ENCODE data around the gene BCL2L2.
A peak's percentile ranks its signal among the peaks of the same experiment; 100 is the strongest.
"Not testable (repeated sequence)": the region's sequence is repeated elsewhere in the genome, so short reads cannot be mapped to it uniquely, and the experiment has no call there.

Gene BCL2L2, protein sequence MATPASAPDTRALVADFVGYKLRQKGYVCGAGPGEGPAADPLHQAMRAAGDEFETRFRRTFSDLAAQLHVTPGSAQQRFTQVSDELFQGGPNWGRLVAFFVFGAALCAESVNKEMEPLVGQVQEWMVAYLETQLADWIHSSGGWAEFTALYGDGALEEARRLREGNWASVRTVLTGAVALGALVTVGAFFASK

DNA sequence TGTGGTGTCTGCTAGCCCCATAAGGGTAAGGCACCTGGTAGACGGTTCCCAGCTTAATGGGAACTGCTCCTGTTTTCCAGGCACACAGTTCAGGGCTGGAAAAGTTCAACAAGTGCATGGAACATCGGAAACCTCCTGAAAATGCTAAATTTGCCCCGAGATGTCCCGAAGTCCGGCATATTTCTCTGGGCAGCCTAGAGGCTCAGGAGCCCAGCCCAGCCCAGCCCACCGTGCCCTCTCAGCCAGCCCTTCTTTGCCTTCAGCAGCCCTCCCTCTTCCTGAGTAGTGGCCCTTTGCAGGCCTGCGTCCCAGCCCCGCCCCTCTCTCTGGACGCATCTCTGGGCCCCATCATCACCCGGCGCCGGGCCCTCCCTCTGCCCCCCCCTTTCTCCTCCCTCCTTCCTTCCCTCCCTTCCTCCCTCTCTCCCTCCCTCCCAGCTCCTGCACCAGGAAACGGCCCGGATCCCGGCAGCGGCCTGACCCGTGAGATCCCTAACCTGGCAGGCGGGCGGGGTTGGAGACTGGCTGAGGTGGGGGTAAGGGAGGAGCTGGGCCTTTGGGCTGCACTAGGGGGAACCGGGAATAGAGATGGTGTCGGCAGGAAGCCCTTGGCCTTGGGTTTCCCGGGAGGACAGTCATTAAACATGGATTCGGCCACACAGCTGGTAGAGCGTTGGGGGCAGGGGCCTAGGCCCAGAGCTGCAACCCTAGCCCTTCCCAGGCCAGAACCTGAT is at the start of gene BCL2L2:
Gene BCL2L2 (plus strand): TSS at position 422 of the 734 bp plus-strand sequence. CDS start 935 bp downstream, outside the sequence.
- no peaks in the 10 kb centered on the region for H3K9me3 Mint-ChIP-seq
- H3K4me3 Mint-ChIP-seq: peak within 1 kb of the TSS; percentile 80 to 90
- ATAC-seq (replicated peaks): peak; percentile 33 to 36
- no peaks in the 10 kb centered on the region for H3K27me3 Mint-ChIP-seq
- peak; percentile 48 for DNase-seq
- peaks cover 12 to 26% of the 10 kb centered on the region in 2 donors for H3K36me3 Mint-ChIP-seq
- peak within 1 kb of the TSS; percentile 93 for H3K27ac Mint-ChIP-seq
- peaks cover 22 to 44% of the 10 kb centered on the region in 2 donors for H3K4me1 Mint-ChIP-seq

DNA sequence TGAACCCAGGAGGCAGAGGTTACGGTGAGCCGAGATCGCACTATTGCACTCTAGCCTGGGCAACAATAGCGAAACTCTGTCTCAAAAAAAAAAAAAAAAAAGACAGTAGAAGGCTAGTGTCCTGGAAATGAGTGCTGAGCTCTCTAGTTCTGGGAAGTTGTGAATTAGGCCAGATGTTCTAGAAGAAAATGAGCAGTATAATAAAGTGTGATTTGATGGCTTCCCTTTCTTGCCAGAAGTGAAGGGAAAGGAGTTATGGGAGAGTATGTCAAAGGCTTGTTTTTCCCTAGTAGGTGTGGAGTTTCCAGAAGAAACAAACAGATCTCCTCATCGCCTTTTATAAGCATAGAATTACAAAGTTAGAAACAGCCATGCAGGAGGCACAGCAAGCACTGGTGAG is 48.4 kb upstream of the BCL2L2 start:
- Mint-ChIP-seq H3K4me1 (no peaks in the 10 kb centered on the region), H3K9me3 (no peaks in the 10 kb centered on the region), H3K4me3 (no peak overlapping the region), H3K36me3 (no peaks in the 10 kb centered on the region), H3K27me3 (peaks cover 19 to 51% of the 10 kb centered on the region in 2 donors), H3K27ac (no peak overlapping the region)
- DNase-seq (no peak), ATAC-seq (replicated peaks) (no peak)

DNA sequence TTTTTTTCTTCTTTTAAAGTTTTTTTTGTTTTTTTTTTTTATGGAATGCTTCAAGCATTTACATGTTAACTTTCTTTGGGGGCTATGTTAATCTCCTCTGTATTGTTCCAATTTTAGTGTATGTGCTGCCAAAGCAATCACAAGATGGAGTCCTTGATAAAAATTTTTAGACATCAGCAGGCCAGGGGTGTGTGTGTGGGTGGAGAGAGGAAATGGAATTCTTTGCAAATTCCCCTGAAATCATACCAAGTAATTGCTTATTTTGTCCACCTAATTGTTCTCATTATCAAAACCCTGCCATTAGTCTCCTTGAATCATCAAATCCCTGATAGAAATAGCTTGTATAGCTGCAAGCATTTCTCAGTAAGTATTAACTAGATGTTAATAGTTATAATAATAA is 47.2 kb upstream of the BCL2L2 start:
- DNase-seq (no peak), ATAC-seq (replicated peaks) (no peak)
- peaks cover 25 to 53% of the 10 kb centered on the region in 2 donors for H3K27me3 Mint-ChIP-seq
- no peak overlapping the region for H3K27ac Mint-ChIP-seq
- no peak overlapping the region for H3K4me3 Mint-ChIP-seq
- H3K36me3 Mint-ChIP-seq: no peaks in the 10 kb centered on the region
- no peaks in the 10 kb centered on the region for H3K9me3 Mint-ChIP-seq
- H3K4me1 Mint-ChIP-seq: no peaks in the 10 kb centered on the region

DNA sequence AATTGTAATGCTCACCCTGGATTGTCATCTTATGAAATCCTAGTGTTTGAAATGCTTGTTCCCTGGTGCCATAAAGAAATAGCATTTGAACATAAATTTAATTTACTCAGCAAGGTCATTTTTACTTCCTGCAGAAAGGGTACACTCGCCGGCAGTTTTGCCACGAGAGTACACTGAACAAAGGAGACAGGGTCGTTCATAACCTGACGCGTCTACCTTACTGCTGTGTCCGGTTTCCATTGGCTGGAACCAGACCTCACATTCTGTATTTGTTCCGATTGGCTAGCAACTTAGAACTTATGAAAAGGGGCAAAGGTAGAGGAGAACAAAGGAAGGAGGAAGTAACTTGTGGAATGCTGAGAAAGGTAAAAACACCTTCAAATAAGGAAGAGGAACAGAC is 45.8 kb upstream of the BCL2L2 start:
- DNase-seq; H3K9me3 Mint-ChIP-seq; H3K4me3 Mint-ChIP-seq; H3K4me1 Mint-ChIP-seq; H3K27ac Mint-ChIP-seq; H3K36me3 Mint-ChIP-seq; ATAC-seq (replicated peaks): not testable (repeated sequence)
- peaks cover 26 to 62% of the 10 kb centered on the region in 2 donors for H3K27me3 Mint-ChIP-seq

DNA sequence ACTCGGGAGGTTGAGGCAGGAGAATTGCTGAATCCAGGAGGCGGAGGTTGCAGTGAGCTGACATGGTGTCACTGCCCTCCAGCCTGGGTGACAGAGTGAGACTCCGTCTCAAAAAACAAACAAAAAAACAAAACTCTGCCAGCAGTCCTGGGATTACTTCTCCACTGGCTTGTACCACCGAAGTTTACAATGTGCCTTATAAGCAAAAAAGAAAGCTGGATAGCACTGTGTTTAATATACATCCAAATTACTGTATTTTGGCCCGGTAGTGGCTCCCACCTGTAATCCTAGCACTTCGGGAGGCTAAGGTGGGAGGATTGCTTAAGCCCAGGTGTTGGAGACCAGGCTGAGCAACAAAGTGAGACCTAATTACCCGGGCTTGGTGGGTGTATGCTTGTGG is 37.4 kb upstream of the BCL2L2 start:
- H3K9me3 Mint-ChIP-seq: no peaks in the 10 kb centered on the region
- H3K27ac Mint-ChIP-seq: no peak overlapping the region
- H3K27me3 Mint-ChIP-seq: peaks cover 8 to 33% of the 10 kb centered on the region in 2 donors
- H3K4me1 Mint-ChIP-seq: no peaks in the 10 kb centered on the region
- no peak for DNase-seq
- no peak for ATAC-seq (replicated peaks)
- no peak overlapping the region for H3K4me3 Mint-ChIP-seq
- no peaks in the 10 kb centered on the region for H3K36me3 Mint-ChIP-seq

DNA sequence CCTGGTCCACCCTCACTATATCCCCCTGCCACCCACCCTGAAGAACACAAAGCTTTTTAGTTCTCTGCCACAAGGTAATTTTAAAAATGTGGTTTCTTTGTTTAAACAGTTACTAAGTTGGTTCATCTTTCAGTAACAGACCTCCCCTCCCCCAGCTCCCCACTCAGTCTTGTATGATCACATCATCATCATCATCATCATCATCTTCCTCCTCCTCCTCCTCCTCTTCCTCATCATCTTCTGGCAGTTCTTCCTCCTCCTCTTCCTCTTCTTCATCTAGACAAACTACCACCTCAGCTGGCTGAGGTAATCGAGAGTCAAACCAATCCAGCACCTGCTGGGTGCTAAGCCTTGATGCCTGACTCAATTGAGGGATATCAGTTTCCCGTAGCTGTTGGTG is 31.2 kb upstream of the BCL2L2 start:
- peaks cover 17 to 27% of the 10 kb centered on the region in 2 donors for H3K36me3 Mint-ChIP-seq
- H3K4me3 Mint-ChIP-seq: no peak overlapping the region
- ATAC-seq (replicated peaks) (no peak), DNase-seq (no peak)
- peaks cover 10 to 18% of the 10 kb centered on the region in 2 donors for H3K4me1 Mint-ChIP-seq
- H3K27ac Mint-ChIP-seq: no peak overlapping the region
- peaks cover 0 to 1% of the 10 kb centered on the region in 2 donors for H3K9me3 Mint-ChIP-seq
- H3K27me3 Mint-ChIP-seq: no peaks in the 10 kb centered on the region

DNA sequence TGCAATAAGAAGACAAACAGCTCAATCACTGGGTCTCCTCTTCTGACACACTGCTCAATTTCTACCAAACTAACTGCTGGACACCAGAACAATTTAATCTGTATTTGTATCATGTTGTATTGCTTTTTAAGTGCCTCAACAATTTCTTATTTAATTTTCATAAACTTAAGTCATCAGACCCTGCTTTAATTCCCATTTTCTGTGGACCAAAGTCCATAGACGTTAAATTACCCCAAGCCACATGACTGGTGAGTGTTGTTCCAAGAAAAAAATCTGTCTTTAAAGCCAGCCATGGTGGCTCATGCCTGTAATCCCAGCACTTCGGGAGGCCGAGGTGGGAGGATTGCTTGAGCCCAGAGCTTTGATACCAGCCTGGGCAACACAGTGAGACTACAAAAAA is 29.4 kb upstream of the BCL2L2 start:
- H3K27ac Mint-ChIP-seq: no peak overlapping the region
- no peak for ATAC-seq (replicated peaks)
- H3K4me3 Mint-ChIP-seq: no peak overlapping the region
- no peaks in the 10 kb centered on the region for H3K27me3 Mint-ChIP-seq
- H3K9me3 Mint-ChIP-seq: peaks cover 0 to 1% of the 10 kb centered on the region in 2 donors
- H3K36me3 Mint-ChIP-seq: peaks cover 17 to 27% of the 10 kb centered on the region in 2 donors
- H3K4me1 Mint-ChIP-seq: peaks cover 10 to 18% of the 10 kb centered on the region in 2 donors
- no peak for DNase-seq

DNA sequence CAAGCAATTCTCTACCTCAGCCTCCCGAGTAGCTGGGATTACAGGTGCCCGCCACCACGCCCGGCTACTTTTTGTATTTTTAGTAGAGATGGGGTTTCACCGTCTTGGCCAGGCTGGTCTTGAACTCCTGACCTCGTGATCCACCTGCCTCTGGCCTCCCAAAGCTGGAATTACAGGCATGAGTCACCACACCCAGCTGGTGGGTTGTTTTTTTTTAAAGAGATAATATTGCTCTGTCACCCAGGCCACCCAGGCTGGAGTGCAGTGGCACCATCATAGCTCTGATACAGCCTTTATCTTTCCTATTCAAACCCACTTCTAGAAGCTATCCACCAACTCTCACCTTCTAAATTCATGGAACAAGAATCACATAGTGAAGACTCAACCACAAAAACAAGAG is 28.7 kb upstream of the BCL2L2 start:
- H3K9me3 Mint-ChIP-seq; ATAC-seq (replicated peaks); H3K4me3 Mint-ChIP-seq; H3K27me3 Mint-ChIP-seq; DNase-seq: not testable (repeated sequence)
- Mint-ChIP-seq H3K36me3 (peaks cover 20 to 27% of the 10 kb centered on the region in 2 donors), H3K27ac (peak overlapping the region; percentile 17), H3K4me1 (peaks cover 10 to 18% of the 10 kb centered on the region in 2 donors)

DNA sequence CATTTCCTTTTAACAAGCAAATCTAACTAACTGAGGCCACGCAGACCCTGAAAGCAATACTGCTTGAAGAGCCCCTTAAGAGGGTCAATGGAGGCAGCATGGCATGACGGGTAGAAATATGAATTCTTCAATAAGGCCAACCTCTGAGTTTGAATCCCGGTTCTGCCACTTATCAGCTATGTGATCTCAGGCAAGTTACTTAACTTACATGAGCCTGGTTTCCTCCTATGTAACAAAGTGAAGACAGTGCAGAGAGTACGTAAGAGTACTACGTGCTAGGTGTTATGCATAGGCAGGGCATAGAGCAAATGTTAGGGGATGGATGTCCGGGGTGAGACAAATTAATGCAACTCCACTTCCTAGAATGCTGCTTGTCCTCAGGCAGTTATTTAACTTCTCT is 25.4 kb upstream of the BCL2L2 start:
- Mint-ChIP-seq H3K4me1 (peaks cover 5 to 14% of the 10 kb centered on the region in 2 donors), H3K36me3 (peaks cover 11% of the 10 kb centered on the region in 2 donors), H3K27me3 (no peaks in the 10 kb centered on the region), H3K4me3 (no peak overlapping the region), H3K9me3 (no peaks in the 10 kb centered on the region), H3K27ac (no peak overlapping the region)
- DNase-seq: no peak
- no peak for ATAC-seq (replicated peaks)

DNA sequence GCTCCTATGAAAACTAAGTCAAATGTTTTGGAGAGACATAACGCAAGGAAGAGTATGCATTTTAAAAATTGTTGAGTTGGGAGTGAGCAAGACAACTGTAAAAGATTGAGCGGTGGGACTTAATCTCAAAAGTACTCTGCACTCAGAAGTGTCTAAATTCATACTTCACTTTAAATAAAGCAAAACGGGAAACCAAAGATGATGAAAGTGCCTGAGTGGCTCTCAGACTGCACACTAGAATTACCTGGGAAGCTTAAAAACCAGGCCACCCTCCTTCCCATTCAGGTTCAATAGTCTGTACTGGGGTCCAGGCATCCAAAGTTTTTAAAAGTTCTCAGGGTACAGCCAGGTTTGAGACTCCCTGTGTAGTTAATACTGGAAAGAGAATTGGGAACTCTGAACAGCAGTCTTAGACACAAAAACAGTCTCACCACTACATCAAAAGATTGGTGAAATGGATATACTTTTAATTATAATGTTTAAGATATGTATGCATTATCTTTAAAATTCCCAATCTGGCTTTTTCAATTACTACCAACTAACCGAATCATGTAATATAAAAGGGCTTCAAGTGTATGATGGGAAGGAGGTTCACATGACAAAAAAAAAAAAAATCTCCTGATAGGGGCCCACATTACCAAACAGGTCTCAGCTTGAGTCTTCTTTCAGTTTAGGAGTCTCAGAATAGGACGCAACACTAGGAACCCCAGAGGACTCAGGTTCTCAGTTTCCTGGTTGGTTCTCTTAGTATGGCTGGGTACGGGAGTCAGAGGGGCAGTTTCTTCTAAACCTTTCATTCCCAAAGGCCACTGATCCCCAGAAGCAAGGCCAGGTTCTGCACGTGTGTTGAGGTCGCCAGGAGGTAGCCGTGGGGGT is 21.7 kb upstream of the BCL2L2 start:
- H3K4me1 Mint-ChIP-seq: peaks cover 3 to 20% of the 10 kb centered on the region in 2 donors
- no peaks in the 10 kb centered on the region for H3K9me3 Mint-ChIP-seq
- no peaks in the 10 kb centered on the region for H3K27me3 Mint-ChIP-seq
- ATAC-seq (replicated peaks): no peak
- peaks cover 0 to 3% of the 10 kb centered on the region in 2 donors for H3K36me3 Mint-ChIP-seq
- no peak for DNase-seq
- peak overlapping the region; percentile 93 to 97 for H3K4me3 Mint-ChIP-seq
- H3K27ac Mint-ChIP-seq: peak overlapping the region; percentile 96

DNA sequence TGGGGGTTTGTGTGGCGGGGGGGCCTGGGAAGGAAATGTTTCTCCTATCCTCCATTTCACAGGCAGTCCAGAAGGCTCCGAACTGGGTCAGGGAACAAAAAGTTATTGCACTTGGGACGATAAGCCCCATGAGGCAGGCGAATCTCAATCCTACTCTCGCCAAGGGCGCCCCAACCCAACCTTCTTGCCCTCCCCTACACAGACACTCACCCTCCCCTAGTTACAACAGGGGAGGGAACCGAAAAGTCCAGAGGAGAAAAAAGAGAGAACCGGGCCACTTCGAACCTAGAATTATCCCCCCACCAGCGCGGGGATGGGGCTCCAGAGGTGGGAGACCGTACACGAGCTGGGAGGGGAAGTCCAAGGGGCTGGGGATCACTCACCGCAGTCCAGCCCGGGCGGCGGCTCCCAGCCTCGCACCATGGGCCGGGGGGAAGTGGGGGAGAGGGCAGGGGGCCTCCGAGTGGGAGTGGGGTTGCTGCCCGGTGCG is 21.1 kb upstream of the BCL2L2 start:
- ATAC-seq (replicated peaks) (peak; percentile 44 to 46), DNase-seq (no peak)
- H3K27ac Mint-ChIP-seq: peak overlapping the region; percentile 96
- H3K9me3 Mint-ChIP-seq: no peaks in the 10 kb centered on the region
- H3K27me3 Mint-ChIP-seq: no peaks in the 10 kb centered on the region
- H3K4me3 Mint-ChIP-seq: peak overlapping the region; percentile 93 to 97
- H3K4me1 Mint-ChIP-seq: peaks cover 3 to 20% of the 10 kb centered on the region in 2 donors
- peaks cover 0 to 3% of the 10 kb centered on the region in 2 donors for H3K36me3 Mint-ChIP-seq

DNA sequence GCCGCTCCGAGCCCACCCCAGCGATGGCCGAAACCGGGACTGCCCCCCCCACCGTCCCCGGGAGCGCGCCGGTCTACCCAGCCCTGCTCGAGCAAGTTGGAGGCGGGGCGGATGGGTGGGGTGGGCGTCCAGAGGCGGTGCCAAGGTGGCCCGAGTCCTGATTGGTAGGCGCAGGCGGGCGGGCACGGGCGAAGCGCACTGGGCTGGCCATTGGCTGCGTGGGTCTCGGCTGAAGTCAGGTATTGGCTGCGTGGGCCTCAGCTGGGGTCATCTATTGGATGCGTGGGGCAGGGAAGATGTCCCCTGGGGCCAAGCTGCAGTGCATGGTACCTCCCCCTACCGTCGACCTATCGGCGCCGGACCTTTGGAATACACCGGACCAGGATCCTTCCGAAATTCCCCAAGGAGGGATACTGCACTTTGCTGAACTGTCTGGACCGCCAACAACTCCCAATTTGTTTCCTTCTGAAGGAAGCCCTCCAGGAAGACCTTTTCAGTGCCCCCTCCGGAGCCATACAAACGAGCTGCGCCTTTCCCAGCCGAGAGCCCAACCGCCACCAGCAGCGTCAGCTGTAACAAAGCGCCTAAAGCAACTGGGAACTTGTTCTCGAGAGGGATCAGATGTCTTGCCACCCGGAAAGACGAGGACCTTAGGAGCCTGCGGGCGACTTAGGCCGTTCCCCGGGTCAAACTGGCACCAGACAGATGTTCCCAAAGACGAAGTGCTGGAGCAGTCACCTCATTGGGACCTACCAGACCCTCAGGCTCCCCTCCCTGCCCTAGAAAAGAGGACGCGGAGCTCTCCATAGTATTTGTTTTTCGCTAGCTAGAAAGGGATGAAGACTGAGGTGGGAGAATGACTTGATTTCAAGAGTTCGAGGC is 20.4 kb upstream of the BCL2L2 start, which contains the start of gene HOMEZ:
Gene HOMEZ (minus strand): TSS at position 113 of the 882 bp plus-strand sequence. CDS start 180 bp downstream, outside the sequence.
- Mint-ChIP-seq H3K27me3 (no peaks in the 10 kb centered on the region), H3K9me3 (no peaks in the 10 kb centered on the region), H3K4me3 (peak within 1 kb of the TSS; percentile 93 to 97), H3K4me1 (peaks cover 3 to 20% of the 10 kb centered on the region in 2 donors), H3K27ac (peak within 1 kb of the TSS; percentile 96), H3K36me3 (peaks cover 0 to 3% of the 10 kb centered on the region in 2 donors)
- ATAC-seq (replicated peaks): peak; percentile 97 to 99
- peak; percentile 98 for DNase-seq

DNA sequence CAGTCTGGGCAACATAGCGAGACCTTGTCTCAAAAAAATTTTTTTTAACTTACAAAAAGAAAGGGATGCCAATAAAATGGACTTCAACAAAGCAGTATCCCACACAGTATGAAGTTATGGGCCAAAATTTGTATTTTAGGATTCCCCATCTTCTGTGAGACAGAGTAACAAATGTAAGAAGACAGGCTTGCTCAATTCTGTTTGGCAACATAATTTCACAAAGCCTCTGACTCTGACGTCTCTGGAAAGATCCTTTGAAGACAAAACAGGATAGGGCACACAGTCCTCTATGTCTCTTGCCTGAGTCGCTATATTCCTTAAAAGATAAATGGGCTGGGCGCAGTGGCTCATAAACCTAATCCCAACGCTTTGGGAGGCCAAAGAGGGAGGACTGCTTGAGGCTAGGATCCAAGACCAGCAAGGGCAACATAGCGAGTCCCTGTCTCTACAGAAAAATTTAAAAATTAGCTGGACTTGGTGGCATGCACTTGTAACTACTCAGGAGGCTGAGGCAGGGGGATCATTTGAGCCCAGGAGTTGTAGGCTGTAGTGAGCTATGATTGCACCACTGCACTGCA is 19.6 kb upstream of the BCL2L2 start:
- Mint-ChIP-seq H3K9me3 (no peaks in the 10 kb centered on the region), H3K27me3 (no peaks in the 10 kb centered on the region), H3K4me3 (peak overlapping the region; percentile 93 to 97), H3K36me3 (peaks cover 0 to 3% of the 10 kb centered on the region in 2 donors), H3K4me1 (peaks cover 3 to 20% of the 10 kb centered on the region in 2 donors), H3K27ac (peak overlapping the region; percentile 96)
- ATAC-seq (replicated peaks): no peak
- no peak for DNase-seq

All from stimulated activated naive B cell treated with anti-CD40 and anti-IgM and Interleukin-4, amounts not matched to agents 10 μg/mL and 1 μg/mL and 100 μg/mL, for 72 hours (primary cell).